Pancreas (tissue), 10 donors: ENCODE measurements around the gene CTNNA3. TPM values are rescaled to one million over a fixed set of nuclear protein-coding genes. Genes with fewer than 3 reads are reported as not detected.

Source experiments
- ATAC-seq, 4 donors: fragments of 200-7000 bp; cut with Tn5 transposase; one replicate each; pipeline versions ENCODE4 v1.8.0 to v1.9.1; 2020; ENCODE audit warnings: mild to moderate bottlenecking in 4 of 4, moderate library complexity in 4 of 4
- DNase-seq, 6 donors: peaks; one replicate each; pipeline ENCODE4 v3.0.0-alpha.2; 2020
- FAIRE-seq: peaks from 2 replicates; lab custom pipeline; 2012; peaks lifted over from hg19 to GRCh38; lab: Jason Lieb, UNC
- H3K27ac ChIP-seq, 4 donors: fragments of 200-600 bp; sonication (generic); 1 replicate in 3 of 4; 2 replicates in 1 of 4; pipeline versions ENCODE4 v1.5.0 to v1.8.0; 2020
- H3K27me3 ChIP-seq, 4 donors: fragments of 200-600 bp; one replicate each; pipeline ENCODE4 v1.8.0; 2021
- H3K36me3 ChIP-seq, 3 donors: fragments of 200-600 bp; sonication (generic) in 1 of 3; one replicate each; pipeline versions ENCODE4 v1.5.0 to v1.8.0; 2020 to 2021
- H3K4me1 ChIP-seq, 3 donors: fragments of 200-600 bp; one replicate each; pipeline ENCODE4 v1.8.0; 2021
- H3K4me3 ChIP-seq, 4 donors: fragments of 200-600 bp; sonication (generic) in 2 of 4; one replicate each; pipeline versions ENCODE4 v1.5.0 to v1.8.0; 2020 to 2021
- H3K9me3 ChIP-seq, 4 donors: fragments of 200-600 bp; one replicate each; pipeline ENCODE4 v1.8.0; 2021
- CTCF ChIP-seq, 4 donors: fragments of 200-600 bp; sonication (generic) in 3 of 4; IDR thresholded peaks; one replicate each; pipeline versions ENCODE4 v1.5.0 to v1.8.0; 2021; ENCODE audit warnings: antibody characterized with exemption in 4 of 4
- WGBS, 2 donors: extraction: QIAGEN DNeasy Blood & Tissue Kit; methylation state at CpG; one replicate each; pipeline ENCODE4 v1.1.7; 2013; 5-methylcytosine and 5-hydroxymethylcytosine counted together
- intact Hi-C, 3 donors: fragments of 100-400 bp; cut with DNase I; formaldehyde crosslinking; loops; one replicate each; pipeline versions ENCODE4 v1.11.1 to v1.14.2; 2022
- polyA plus RNA-seq, 2 donors: library from polyadenylated mRNA; stranded (reverse); fragments of 200-250 nt; gene quantifications; one replicate each; pipeline ENCODE4 v1.2.3, GENCODE V29; 2013
- total RNA-seq, 6 donors: library from RNA; stranded (reverse); fragmentation: NEBNext Ultra II Directional in 4 of 6; extraction: Animal tissue kit (Norgen Biotek cat#: 25700) in 4 of 6; gene quantifications; one replicate each; pipeline versions ENCODE4 v1.2.1 to v1.2.4, GENCODE V29; 2021 to 2023
- donor health status: healthy with polysubstance abuse.
- donor health status: DM: no; HTN: no; CAD: no; lungs with moderate emphysema.
- donor health status: DM: no; HTN: no; CAD: no.
- donor health status: control.
- donor health status: control.
- donor health status: Bipolar disorder and iron deficiency.
- donor health status: DM: yes; HTN: yes; CAD: no.
- donor health status: DM: no; HTN: no; CAD: no.
- donor health status: DM: no; HTN: no; CAD: no.
- donor health status: DM: yes; HTN: yes; CAD: no.

The CTNNA3 gene
- total and polyA plus RNA-seq, 8 donors, result 0.02 to 0.83 (median 0.21) TPM

DNA sequence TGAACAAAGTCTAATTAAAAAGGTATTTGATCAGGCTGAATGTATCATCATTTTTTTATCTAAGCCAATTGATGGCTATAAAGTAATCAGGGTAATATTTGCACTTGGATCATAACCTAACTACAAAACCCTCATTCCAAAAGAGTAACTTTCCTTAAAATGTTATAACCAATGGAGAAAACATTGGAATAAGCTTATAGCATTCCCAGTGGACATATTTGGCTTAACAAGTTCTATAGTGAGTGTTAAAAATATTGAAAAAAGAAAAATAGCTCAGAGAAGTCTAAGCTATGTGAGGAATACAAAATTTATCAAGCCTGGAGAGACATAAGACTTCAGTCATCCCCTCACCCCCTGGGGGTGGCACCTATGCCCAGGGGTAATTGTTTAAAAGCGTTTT lies 411.4 kb downstream of the CTNNA3 start:
- no peak overlapping the region for H3K4me3 ChIP-seq
- ATAC-seq (no peak), DNase-seq (no peak), FAIRE-seq (no peak)
- no peak overlapping the region for H3K27ac ChIP-seq
- intact Hi-C loops, result no loop called here
- H3K4me1 ChIP-seq, result no peaks in the 10 kb centered on the region
- H3K36me3 ChIP-seq, result no peaks in the 10 kb centered on the region
- TF ChIP-seq CTCF (IDR thresholded peaks at IDR 0.05), result no peak
- whole genome bisulfite sequencing, 2 donors, result 43 to 59% methylated on average over 1 of the region's 1 CpG
- H3K9me3 ChIP-seq, result no peaks in the 10 kb centered on the region
- H3K27me3 ChIP-seq, result no peaks in the 10 kb centered on the region

GRCh38 chr10:67282871-67283270 lies 413.1 kb downstream of the CTNNA3 start:
- ATAC-seq (no peak), DNase-seq (no peak), FAIRE-seq (no peak)
- H3K36me3 ChIP-seq, result no peaks in the 10 kb centered on the region
- H3K9me3 ChIP-seq, result no peaks in the 10 kb centered on the region
- intact Hi-C loops, result no loop called here
- no peak overlapping the region for H3K4me3 ChIP-seq
- no peaks in the 10 kb centered on the region for H3K4me1 ChIP-seq
- H3K27ac ChIP-seq, result no peak overlapping the region
- no peak for TF ChIP-seq CTCF (IDR thresholded peaks at IDR 0.05)
- no peaks in the 10 kb centered on the region for H3K27me3 ChIP-seq

GRCh38 chr10:67280405-67280804 lies 415.6 kb downstream of the CTNNA3 start:
- no peaks in the 10 kb centered on the region for H3K36me3 ChIP-seq
- FAIRE-seq, result no peak

DNA sequence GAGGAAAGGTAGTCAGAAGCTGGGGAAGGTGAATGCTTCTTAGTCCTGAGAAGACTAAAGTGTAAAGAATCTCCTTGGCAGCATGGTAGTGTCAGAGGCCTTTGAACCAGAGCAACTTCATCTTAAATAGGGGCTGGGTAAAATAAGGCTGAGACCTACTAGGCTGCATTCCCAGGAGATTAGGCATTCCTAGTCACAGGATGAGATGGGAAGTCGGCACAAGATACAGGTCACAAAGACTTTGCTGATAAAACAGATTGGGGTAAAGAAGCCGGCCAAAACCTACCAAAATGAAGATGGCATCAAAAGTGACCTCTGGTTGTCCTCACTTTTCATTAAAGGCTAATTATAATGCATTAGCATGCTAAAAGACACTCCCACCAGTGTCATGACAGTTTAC lies 418.6 kb downstream of the CTNNA3 start:
- Histone ChIP-seq H3K27ac (no peak overlapping the region), H3K4me3 (no peak overlapping the region), H3K4me1 (no peaks in the 10 kb centered on the region), H3K9me3 (no peaks in the 10 kb centered on the region), H3K36me3 (no peaks in the 10 kb centered on the region), H3K27me3 (no peaks in the 10 kb centered on the region)
- no peak for TF ChIP-seq CTCF (IDR thresholded peaks at IDR 0.05)
- DNase-seq, result no peak
- no peak for ATAC-seq
- intact Hi-C loops, result no loop called here
- no peak for FAIRE-seq
- WGBS, 2 donors, result 78 to 92% methylated on average over 2 of the region's 2 CpGs

More at GRCh38 chr10:67280405-67280804, 415.6 kb downstream of the CTNNA3 start:
- intact Hi-C loops, result no loop called here
- no peaks in the 10 kb centered on the region for H3K27me3 ChIP-seq
- no peaks in the 10 kb centered on the region for H3K4me1 ChIP-seq
- ATAC-seq (no peak), DNase-seq (no peak)
- no peak overlapping the region for H3K4me3 ChIP-seq
- H3K9me3 ChIP-seq, result no peaks in the 10 kb centered on the region
- 88 to 94% methylated on average over 4 of the region's 4 CpGs for WGBS, 2 donors
- no peak overlapping the region for H3K27ac ChIP-seq
- no peak for TF ChIP-seq CTCF (IDR thresholded peaks at IDR 0.05)

- Histone ChIP-seq H3K27ac (no peak overlapping the region), H3K4me3 (no peak overlapping the region), H3K36me3 (no peaks in the 10 kb centered on the region), H3K27me3 (no peaks in the 10 kb centered on the region), H3K9me3 (no peaks in the 10 kb centered on the region), H3K4me1 (no peaks in the 10 kb centered on the region)
- intact Hi-C loops, result no loop called here
- WGBS, 2 donors, result 55 to 61% methylated on average over 3 of the region's 3 CpGs
- no peak for DNase-seq
- no peak for ATAC-seq
- no peak for FAIRE-seq
- no peak for TF ChIP-seq CTCF (IDR thresholded peaks at IDR 0.05)
Measured at GRCh38 chr10:67269828-67270227, 426.2 kb downstream of the CTNNA3 start.
